NCI-H146 treated with DMSO at 0.1 percent for 48 hours (cell line): ENCODE measurements around the gene MEAK7.

Experiments used
- DNase-seq: peaks from one replicate; lab custom pipeline; 2025; ENCODE audit not compliant: unreplicated experiment; lab: John Stamatoyannopoulos, UW

MEAK7 gene

DNA sequence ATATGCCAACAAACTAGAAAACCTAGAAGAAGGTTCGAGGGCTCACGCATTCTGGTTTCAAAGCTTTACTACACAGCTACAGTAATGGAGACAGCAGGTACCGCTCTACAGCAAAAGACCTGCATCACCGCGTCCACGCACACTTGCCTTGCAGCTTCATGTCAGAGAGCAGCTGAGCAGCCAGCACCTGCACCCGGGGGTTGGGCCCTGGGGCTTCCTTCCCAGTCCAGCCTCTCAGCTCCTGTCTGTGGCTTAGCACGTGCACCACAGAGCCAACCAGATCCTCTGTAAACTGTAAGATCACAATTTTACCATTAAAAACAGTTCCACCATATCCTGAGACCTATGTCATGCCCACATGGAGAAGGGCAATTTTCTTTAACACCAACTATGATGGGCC, 15.3 kb downstream of the MEAK7 start:
- DNase-seq = no peak

DNA sequence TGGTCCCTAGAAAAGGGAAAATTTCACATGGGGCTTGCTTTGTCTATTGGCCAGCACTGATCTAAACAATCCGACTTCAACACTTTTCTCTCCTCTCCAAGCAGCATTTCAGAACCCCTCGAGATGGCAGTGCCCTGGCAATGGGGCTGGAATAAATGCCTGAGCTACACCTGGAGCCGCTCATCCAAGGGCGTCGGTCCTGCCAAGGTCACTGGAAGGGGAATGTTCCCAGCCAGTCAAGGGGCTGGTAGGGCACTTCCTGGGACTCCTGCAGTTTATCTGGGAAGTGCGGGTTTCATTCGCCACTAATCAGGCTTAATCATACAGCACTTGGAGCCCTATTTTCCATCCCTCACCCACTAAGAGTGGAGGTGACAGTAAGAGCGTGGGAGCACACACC, 17.1 kb downstream of the MEAK7 start:
- no peak for DNase-seq

DNA sequence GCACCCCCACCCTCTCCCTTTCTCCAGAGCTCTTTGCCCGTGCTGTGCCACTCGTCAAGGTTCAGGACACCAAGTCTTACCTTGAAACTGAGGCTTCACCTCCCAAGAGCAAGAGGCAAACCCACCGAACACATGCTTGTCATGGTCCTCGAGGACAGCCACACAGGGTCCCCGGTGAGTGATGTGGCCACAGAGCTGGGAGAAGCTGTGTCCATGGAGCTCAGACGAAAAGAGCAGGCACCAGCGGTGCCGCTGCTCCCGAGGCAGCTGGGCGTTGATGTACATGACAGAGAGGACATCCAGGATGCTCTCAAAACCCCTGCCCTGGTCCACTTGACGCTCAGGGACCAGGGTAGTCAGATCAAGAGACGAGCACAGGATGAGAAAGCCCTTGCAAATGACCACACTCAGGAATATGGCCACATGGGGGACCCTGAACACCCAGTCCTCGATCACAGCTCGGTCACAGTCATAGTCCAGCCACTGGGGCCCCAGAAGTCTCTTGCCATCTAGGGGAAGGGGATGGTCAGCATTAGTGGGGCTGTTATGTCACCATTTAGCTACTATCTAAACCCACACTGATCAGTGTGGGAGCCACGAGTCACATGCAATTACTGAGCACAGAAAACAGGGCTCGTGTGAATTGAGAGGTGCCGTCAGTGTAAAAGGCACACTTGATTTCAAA, 17.8 kb downstream of the MEAK7 start:
- no peak for DNase-seq

DNA sequence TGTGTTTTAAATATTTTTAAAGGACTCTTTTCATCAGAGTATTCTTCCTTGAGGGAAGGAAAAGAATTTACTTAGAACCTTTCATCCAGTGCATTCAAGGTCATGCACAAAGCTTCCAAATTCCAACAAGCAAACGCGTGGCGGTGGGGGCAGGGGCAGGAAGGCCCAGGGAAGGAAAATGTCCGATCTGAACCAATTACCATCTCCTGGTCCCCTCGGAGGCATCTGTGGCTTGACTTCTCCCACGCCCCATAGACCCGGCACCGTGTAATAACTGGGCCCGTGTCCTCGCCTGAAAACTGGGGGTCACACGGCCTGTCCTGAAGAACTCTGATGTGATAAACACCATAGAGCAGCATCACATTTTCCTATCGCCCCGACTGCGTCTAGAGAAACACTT, 18.3 kb downstream of the MEAK7 start:
- DNase-seq = no peak

DNA sequence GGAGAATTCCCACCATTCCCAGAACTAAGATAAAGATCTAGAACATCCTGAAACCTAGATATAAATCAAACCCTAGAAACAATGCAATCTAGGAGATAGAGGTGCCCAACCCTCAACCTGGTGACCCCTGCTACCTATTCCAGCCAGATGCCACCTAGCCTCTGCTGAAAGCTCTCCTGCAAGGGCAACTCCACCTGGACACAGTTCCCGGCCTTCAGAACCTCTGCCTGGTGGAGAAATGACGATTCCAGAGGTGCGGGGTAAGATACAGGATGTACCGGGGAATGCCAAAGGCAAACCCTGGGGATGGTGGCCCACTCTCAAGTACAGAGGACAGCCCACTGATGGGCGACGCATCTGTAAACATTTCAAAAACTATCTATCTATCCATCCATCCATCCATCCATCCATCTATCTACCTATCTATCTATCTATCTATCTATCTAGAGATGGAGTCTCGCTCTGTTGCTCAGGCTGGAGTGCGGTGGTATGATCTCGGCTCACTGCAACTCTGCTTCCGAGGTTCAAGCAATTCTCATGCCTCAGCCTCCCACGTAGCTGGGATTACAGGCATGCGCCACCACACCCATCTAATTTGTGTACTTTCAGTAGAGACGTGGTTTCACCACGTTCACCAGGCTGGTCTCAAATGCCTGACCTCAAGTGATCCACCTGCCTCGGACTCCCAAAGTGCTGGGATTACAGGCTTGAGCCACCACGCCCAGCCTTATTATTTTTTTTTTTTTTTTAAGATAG, 19.0 kb downstream of the MEAK7 start:
- no peak for DNase-seq

DNA sequence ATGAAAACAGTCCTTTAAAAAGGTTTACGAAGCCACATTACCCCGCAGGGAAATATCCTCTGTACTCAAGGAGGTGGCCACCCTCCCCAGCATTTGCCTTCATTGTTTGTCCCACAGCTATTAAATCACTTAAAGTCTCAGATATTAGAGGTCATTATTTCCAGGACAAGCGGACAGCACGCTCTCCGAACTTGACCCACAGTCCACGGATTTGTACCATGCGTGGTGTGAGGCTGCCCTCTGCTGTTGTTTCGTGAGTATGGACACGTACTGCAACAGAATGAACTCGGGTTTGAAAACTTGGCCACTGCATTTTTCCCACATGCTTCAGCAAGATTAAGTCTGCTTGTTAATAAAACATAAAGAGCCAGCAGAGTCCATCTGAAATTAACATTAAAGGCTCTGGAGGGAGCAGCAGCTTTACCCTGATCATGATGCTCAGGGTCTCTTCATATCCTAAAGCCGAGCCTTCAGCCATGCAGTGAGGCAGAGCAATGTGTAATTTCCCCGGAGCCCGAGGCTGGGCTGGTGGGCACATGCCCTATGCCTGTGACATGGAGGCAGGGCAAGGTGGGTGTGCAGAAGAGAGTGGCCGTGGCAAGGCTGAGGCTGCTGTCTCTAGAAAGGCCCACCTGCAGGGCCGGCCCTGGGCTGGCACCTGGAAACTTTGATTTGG, 19.7 kb downstream of the MEAK7 start:
- no peak for DNase-seq

DNA sequence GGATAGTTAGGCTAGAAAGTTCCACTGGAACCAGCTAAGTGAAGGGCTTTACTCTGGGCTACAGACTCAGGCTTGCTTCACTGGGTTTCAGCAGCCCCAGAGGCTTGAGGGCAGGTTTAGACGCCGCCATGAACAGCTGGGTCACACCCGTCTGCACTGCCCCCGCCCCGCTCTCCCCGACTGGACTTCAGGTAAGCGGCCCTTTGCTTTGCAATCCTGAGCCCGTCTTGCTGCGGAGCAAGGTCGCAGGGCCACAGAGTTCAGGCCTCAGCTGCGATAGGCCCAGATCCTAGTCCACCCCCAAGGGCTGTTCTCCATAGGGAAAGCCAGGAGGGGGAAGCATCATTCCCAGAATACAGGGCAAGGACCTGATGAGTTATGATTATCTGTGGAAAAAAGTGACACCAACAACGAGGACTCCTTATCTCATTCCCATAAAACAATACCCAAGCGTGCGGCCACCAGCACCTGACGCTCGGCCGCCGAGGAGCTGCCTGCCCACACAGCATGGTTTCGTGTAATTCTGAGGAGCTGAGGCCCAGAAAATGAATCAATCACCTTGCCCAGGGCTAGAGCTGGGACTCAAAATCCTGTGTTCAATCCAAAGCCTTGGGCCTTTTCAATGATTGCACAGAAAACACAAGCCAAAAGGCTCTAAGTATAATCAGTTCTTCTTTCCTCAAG, 20.4 kb downstream of the MEAK7 start:
- DNase-seq = no peak

DNA sequence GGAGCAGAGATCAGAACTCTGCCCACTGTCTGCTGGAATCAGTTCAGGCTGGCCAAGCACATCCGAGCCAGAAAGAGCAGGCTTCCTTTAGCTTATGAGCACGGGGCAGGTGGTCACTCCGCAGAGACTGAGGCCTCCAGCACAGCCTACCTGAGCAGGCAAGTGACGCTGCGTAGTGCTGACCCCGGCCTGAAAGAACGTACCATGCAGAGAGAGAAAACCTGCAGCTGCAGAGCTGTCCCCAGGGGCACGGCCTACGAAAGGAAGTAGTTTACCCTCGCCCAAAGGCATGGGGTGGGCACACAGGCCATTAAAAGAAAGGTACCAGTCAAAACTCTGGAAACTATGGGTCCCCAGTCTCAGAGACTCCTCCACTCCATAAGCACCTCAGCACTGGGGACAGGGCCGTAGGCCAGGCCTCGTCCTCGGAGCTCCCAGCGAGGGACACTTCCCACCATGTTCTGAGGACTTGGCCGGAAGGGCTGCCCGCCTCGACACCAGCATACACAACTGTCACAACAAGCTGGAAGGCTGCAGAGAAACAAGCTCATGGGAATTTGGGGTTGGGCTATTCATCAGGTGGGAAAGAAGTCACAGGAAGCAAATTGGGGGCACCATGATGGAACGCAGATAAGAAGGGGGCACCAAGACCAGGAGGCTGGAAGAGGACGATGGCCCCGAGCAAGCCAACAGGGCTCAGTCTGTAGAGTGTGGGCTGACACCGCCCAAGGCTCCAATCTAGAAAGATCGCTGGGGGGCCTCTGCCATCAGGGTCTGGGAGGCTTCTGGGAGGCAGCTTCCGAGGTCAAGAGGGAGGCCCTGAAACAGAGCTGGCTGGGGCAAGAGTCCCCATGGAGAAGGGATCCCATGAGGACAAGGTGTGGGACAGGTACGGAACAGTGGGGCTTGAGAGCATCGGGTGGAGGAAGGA, 21.2 kb downstream of the MEAK7 start:
- DNase-seq = no peak

DNA sequence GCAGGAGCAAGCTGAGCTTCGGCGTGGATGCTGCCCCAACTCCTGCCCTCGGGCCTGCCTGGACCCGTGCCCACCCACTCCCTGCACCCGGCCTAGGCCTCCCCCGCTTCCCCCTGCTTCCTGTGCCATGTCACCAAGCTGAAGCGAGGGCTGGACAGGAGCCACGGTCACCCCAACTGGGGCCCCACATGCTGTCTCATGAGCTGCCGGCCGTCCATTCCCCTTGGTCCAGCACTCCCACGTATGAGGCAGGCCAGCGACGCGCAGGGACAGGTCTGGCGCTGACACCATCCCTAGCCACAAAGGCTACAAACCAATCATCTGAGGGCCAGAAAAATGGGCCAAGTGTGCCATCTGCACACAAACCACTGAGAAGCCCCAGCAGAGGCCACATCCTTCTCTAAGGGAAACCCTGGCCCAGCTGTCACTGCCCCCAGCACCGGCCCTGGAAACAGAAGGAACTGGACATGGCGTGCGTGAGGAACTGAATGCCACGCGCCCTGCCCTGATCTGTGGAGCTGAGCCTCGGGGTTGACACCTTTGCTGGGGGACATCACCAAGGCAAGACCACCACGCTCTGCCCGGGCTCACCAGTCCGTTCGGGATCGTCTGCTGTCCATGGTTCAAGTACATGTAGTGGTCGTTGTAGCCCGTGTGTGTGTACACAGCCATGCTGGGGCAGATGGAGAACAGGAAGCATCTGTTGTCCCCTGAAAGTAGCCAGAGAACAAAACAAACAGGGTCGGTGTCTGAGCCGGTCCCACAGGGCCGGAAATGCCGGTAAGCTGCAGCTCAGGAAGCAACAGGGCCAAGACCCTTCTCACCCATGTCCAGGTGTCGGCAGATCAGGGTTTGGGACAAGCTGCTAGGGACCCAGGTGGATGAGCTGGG, 22.2 kb downstream of the MEAK7 start:
- DNase-seq = no peak

DNA sequence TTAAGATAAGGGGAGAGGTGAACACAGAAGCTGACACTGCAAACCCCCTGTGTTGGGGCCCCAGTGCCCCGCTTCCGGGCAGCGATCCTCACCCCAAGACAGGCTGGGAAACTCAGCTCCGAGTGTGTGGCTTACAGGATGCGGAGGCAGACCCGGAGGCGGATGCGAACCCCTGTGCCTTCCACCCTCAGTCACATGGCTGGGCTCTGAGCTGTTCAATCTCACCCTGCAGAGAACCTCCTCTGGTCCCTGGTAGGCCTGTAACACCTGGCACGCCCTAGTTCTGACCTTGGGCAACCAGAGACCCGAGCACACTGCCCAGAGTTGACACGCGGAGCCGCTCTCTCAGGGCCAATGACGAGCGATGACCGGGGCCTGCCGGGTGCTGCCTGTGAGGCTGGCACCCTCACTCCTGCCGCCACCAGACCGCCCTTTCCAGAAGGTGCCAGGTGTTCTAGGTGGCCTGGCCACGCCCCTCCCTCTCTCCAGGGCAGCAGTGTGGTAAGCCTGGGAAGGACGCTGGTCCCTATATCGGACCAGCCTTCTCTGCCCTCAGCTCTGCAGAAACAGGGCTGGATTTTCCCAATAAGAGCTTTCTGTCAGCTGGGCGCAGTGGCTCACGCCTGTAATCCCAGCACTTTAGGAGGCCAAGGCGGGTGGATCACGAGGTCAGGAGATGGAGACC, 23.3 kb downstream of the MEAK7 start:
- no peak for DNase-seq

DNA sequence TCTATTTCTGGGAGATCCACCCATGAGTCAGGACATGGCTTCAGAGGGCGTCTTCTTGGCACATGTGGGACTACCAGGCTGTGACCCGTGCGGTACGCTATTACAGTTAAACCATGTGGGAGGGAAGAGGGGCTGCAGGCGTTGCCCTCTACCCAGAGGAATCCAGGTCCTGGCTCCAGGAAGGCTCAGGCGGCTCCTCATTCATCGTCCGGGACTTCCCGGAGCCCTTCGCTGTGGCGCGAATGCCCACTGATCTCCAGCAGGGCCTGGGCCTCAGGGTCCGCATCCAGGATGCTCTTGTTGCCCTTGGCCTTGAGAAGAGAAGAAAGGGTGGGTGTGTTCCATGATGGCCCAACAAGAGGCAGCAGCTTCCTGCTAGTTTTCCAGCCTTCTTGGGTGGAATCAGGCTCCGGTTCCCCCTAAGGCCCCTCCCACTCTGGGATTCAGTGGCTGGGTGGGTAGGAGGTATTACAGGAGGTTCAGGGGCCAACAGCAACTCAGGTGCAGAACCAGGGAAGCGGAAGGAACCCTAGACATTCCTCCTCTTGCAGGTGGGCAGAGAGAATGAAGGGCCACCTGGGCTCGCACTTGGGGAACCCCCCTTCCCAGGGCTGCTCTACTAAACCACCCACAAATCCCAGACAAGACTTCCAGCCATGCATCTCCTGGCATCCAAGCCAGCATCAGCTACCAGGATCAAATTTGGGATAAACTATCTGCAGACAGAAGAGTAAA, 24.6 kb downstream of the MEAK7 start:
- DNase-seq = no peak

DNA sequence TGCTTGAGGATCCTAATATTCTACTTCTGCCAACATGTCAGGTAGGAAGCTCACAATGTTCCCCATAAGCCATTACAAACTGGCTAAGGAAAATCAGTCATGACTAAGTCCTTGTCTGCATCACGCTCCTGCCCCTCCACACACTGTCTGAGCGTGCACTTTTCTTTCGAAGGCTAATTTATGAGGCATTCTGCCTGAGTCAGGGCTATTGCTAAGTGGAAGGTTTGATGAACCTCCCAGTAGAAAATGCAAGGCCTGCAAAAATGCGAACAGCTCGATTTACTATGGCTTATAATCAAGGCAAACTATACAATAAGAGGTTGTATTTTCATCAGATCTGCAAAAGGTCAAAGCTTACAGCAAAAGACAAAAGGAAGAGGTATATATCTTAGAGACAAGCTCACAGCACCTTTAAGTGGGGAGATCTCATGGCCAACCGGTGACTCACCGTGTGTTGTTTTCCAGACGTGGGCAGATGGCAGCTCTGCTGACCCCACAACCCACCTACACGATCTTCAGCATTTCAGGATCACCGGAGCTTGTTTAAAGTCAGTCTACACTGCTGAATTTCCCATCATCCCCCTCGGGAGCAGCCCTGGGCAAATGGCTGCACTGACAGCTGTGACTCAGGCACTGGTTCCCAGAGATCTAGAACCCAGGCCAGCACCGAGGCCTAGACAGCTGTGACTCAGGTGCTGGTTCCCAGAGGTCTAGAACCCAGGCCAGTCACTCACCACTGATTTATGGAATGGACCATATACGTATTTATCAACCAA, 26.1 kb downstream of the MEAK7 start:
- DNase-seq = no peak

DNA sequence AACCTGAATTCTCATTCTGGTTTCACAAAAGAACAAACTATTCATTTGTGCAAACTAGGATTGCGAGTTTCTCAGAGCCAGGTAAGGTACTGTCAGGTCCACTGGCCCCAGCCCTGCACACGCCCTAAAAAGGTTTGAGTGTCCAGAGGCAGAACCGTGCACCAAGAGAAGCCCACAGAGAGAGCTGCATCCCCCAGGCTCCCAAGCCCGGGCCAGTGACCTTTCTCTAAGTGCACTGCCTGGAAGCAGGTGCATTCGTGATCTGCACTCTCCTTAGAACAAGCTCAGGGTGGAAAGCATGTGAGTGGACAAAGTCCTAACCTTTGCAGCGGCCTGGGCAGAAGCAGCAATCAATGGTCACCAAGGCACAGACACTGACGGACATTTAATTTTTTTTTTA, 26.8 kb downstream of the MEAK7 start:
- no peak for DNase-seq

DNA sequence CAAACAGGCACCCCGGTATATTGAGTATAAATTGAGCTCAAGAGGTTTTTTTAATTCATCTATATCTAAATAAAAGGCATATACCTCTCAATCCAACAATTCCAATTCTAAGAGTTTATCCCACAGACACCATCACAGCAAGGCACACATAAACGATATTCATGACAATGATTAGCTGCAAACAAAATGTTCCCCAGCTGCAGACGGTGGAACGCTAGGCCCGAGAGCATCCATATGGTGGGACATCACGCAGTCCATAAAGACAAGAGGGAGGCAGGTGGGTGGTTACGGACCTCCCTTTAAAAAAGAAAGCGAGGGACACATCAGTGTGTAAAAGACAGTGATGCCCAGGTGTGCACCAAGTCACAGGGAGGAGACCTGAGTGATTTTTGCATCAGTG, 28.1 kb downstream of the MEAK7 start:
- no peak for DNase-seq

DNA sequence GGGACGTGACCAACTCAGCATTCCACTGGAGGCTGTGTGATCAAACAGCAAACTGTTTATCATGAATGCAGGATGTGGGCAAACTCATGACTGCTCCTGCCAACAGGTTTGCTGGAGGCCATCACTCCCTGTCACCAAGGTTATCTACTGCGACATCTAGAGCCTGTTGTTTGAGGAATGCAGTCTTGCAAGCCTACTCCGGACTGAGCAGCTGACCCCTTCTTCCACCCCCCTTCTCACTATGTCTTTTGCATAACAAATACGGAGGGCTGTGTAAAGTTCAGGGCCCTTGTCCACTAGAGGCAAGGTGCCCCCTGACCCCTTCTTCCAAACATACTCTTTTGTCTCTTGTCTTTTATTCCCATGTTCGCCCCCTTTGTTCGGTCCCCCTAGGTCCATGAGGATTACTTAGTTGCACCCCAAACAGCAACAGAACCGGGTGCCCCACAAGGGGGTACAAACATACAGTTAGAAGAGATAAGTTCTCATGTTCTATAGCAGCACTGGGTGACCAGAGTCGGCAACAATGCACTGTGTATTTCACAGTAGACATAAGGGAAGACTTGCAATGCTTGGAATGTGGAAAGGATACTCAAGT, 28.7 kb downstream of the MEAK7 start:
- no peak for DNase-seq

DNA sequence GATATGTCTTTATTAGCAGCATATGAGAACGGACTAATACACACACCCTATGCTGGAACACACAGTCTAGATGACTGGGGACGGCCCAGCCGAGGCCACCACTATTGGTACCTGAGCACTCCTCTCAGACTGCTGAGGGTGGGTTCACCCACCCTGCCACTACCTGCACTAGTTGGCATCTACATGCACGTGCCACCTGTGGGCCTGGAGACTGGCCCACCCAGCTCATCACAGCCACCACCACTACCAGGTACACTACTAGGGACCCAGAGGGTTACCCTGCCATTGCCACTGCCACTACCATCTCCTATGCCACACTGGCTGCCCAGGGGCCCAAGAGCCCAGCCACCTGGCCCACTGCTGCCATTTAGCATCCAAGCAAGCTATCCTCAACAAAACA, 32.5 kb downstream of the MEAK7 start:
- DNase-seq = no peak

DNA sequence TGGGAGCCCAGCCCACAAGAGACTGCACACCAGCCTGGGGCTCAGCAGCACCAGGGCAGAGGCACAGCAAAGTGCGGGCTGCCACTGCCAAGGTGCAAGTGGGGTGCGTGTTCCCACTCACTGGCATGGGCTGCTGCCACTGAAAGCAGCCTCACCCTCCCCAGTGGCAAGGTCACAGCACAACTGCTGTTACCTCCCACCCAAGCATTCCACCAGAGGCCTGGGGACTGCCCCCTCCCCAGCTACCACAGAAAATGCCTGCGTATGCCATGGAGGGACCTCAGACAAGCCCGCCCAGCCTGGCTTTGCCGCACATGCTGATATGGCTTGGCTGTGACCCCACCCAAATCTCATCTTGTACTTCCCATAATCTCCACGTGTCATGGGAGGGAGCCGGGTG, 33.1 kb downstream of the MEAK7 start:
- DNase-seq = no peak
